K562 (cell line): ENCODE measurements around the gene ZCCHC14.

Source experiments
- EZH2 ChIP-seq: IDR thresholded peaks from 2 replicates; pipeline ENCODE4 v1.6.1; 2012; ENCODE audit warnings: low read depth, mild to moderate bottlenecking, inconsistent platforms, low read length, borderline replicate concordance
- NCOA2 ChIP-seq, 2 experiments: fragments of 450-650 bp; IDR thresholded peaks; 2 replicates each; pipeline ENCODE4 v1.6.1; 2018; ENCODE audit warnings: mild to moderate bottlenecking in 2 of 2, moderate library complexity in 1 of 2; ENCODE audit not compliant: partially characterized antibody in 2 of 2
- POLR2AphosphoS5 ChIP-seq: IDR thresholded peaks from 2 replicates; pipeline ENCODE4 v1.6.1; 2011; ENCODE audit warnings: mild to moderate bottlenecking, low read depth, low read length, moderate library complexity; ENCODE audit not compliant: control insufficient read depth, insufficient read depth
- SMARCE1 ChIP-seq: fragments of 450-650 bp; IDR thresholded peaks from 2 replicates; pipeline ENCODE4 v1.7.1; 2016; ENCODE audit warnings: mild to moderate bottlenecking
- TF ChIP-seq, protein P1 (sequence below): sonication (generic); formaldehyde crosslinking; IDR thresholded peaks from 2 replicates; pipeline ENCODE4 v1.9.0; 2022; ENCODE audit warnings: mild to moderate bottlenecking, missing genetic modification reagents
- TF ChIP-seq, protein P2 (sequence below): IDR thresholded peaks from 3 replicates; pipeline ENCODE4 v1.6.1; 2011; ENCODE audit warnings: borderline replicate concordance, mild to moderate bottlenecking; ENCODE audit not compliant: insufficient read length, insufficient read depth

DNA sequence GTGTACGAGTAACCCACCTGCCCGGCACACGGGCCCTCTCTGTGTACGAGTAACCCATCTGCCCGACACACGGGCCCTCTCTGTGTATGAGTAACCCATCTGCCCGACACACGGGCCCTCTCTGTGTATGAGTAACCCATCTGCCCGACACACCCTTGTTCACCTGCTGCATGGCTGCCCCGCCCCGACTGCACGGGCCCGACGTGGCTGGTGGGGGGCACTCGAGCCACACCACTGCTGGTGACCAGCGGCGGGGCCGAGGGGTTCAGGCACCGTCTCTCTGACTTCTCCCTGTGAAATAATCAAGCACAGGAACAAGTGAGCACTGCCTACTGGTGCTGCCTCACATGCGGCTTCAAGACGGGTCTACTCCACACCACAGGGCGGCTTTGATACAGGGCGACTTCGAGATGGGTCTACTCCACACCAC, 78.6 kb downstream of the ZCCHC14 start:
- TF ChIP-seq, protein P1, sequence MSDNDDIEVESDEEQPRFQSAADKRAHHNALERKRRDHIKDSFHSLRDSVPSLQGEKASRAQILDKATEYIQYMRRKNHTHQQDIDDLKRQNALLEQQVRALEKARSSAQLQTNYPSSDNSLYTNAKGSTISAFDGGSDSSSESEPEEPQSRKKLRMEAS (CRISPR knock-in tag): no peak
- TF ChIP-seq POLR2AphosphoS5: no peak
- TF ChIP-seq EZH2: no peak
- TF ChIP-seq, protein P2, sequence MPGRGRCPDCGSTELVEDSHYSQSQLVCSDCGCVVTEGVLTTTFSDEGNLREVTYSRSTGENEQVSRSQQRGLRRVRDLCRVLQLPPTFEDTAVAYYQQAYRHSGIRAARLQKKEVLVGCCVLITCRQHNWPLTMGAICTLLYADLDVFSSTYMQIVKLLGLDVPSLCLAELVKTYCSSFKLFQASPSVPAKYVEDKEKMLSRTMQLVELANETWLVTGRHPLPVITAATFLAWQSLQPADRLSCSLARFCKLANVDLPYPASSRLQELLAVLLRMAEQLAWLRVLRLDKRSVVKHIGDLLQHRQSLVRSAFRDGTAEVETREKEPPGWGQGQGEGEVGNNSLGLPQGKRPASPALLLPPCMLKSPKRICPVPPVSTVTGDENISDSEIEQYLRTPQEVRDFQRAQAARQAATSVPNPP: no peak
- TF ChIP-seq SMARCE1: no peak
- TF ChIP-seq NCOA2 (IDR thresholded peaks at IDR 0.05; ENCODE audit: partially characterized antibody in 2 of 2): no peak
